Measurements from ENCODE around the gene SGCA.

DNA sequence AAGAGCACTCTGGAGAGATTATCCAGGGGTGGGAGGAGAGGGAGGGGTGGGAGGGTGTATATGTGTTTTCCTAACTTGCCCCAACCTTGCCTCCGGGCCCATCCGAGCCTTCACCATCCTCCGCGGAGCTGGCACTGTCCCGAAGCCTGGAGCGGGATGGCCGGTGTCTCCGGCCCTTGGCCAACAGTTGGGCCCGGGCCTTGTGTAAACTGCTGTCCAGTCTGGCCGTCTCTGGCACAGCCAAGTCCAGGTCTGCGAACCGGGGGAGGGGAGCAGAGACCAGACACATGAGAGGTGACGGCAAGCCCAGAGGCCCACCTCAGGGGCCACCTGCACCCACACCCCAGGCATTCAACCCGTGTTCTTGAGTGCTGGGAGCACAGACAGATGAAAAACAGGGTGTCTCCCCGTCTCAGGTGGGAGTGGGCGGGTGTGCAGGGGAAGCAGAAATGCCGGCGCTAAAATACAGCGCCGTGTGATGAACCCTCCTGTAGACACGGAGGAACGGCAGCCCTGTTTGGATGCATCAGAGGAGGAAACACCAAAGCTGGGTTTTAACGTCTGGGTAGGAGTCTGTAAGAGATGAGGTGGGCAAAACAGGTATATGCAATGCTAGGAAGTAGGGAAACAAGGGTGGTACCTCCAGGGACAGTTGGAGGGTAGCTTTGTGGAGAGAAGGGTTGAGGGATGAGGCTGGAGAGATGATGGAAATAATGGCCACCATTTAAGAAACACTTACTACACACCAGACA lies 47.6 kb upstream of the SGCA start:
- TF ChIP-seq SMARCA4 (IDR thresholded peaks at IDR 0.05) (no peak), CBX5 (IDR thresholded peaks at IDR 0.05; ENCODE audit: borderline replicate concordance, low read depth) (no peak), RFX5 (IDR thresholded peaks at IDR 0.05; ENCODE audit: low read depth, low read length) (no peak)
